Gastroesophageal sphincter (tissue), 4 donors: ENCODE data around the gene CACNA1E. TPM values are rescaled to one million over a fixed set of nuclear protein-coding genes. Genes with fewer than 3 reads are reported as not detected.

Experiments used
- ATAC-seq: fragments of 150-250 bp; one replicate; pipeline ENCODE4 v1.9.1; 2016; ENCODE audit warnings: mild to moderate bottlenecking, moderate library complexity
- H3K27ac ChIP-seq, 4 donors: fragments of 200-600 bp; sonication (generic) in 3 of 4; 1 replicate in 3 of 4; 2 replicates in 1 of 4; pipeline ENCODE4 v1.5.1; 2016 to 2019
- H3K27me3 ChIP-seq: fragments of 200-600 bp; sonication (generic); one replicate; pipeline ENCODE4 v1.5.1; 2019
- H3K36me3 ChIP-seq, 2 donors: fragments of 200-600 bp; sonication (generic); one replicate each; pipeline ENCODE4 v1.5.1; 2019; ENCODE audit warnings: control low read depth in 1 of 2
- H3K4me1 ChIP-seq, 3 donors: fragments of 200-600 bp; sonication (generic); 1 replicate in 2 of 3; 2 replicates in 1 of 3; pipeline ENCODE4 v1.5.1; 2016 to 2019; ENCODE audit warnings: control low read depth in 2 of 3
- H3K4me3 ChIP-seq, 2 donors: fragments of 200-600 bp; sonication (generic); one replicate each; pipeline ENCODE4 v1.5.1; 2019; ENCODE audit warnings: mild to moderate bottlenecking in 1 of 2, moderate library complexity in 1 of 2
- H3K9me3 ChIP-seq, 3 donors: fragments of 200-600 bp; sonication (generic); one replicate each; pipeline ENCODE4 v1.5.1; 2017 to 2019; ENCODE audit warnings: control low read depth in 2 of 3
- CTCF ChIP-seq, 4 experiments: fragments of 200-600 bp in 2 of 4; fragments of 450-650 bp in 2 of 4; sonication (generic) in 1 of 4; IDR thresholded peaks; one replicate each; pipeline ENCODE4 v1.5.1; 2017 to 2019; ENCODE audit warnings: antibody characterized with exemption in 4 of 4, mild to moderate bottlenecking in 2 of 4, moderate library complexity in 2 of 4
- EP300 ChIP-seq: sonication (generic); formaldehyde crosslinking; IDR thresholded peaks from one replicate; pipeline ENCODE4 v1.6.1; 2017; ENCODE audit warnings: antibody characterized with exemption, mild to moderate bottlenecking
- POLR2A ChIP-seq, 2 donors: fragments of 450-650 bp; IDR thresholded peaks; one replicate each; pipeline ENCODE4 v1.6.1; 2017; ENCODE audit warnings: antibody characterized with exemption in 2 of 2, mild to moderate bottlenecking in 2 of 2, moderate library complexity in 1 of 2
- POLR2AphosphoS5 ChIP-seq: sonication (generic); formaldehyde crosslinking; IDR thresholded peaks from one replicate; pipeline ENCODE4 v1.6.1; 2017; ENCODE audit warnings: antibody characterized with exemption
- WGBS, 2 donors: methylation state at CpG; one replicate each; pipeline ENCODE4 v1.1.5; 2018; ENCODE audit warnings: low coverage in 1 of 2; 5-methylcytosine and 5-hydroxymethylcytosine counted together
- total RNA-seq, 4 donors: library from RNA; depleted of rRNA; stranded (reverse); fragments of >200 nt; gene quantifications; one replicate each; pipeline ENCODE4 v1.1.0, GENCODE V29; 2016

Gene CACNA1E
- total RNA-seq, 4 donors from 2014 or later, result 0.13 to 0.23 (median 0.16) TPM

- 88 to 100% methylated on average over 3 to 4 of the region's 4 CpGs for WGBS, 2 donors
- no peaks in the 10 kb centered on the region for H3K27me3 ChIP-seq
Observed at GRCh38 chr1:181768930-181769280, 285.6 kb downstream of the CACNA1E start.

GRCh38 chr1:181769846-181770245 is 286.5 kb downstream of the CACNA1E start:
- Histone ChIP-seq H3K27ac (no peak overlapping the region), H3K36me3 (no peaks in the 10 kb centered on the region), H3K4me3 (no peak overlapping the region), H3K9me3 (no peaks in the 10 kb centered on the region), H3K27me3 (no peaks in the 10 kb centered on the region), H3K4me1 (no peaks in the 10 kb centered on the region)
- TF ChIP-seq EP300 (no peak), CTCF (IDR thresholded peaks at IDR 0.05) (no peak)
- no peak for ATAC-seq

More at GRCh38 chr1:181768930-181769280, 285.6 kb downstream of the CACNA1E start:
- ATAC-seq, result no peak
- H3K9me3 ChIP-seq, result no peaks in the 10 kb centered on the region
- no peaks in the 10 kb centered on the region for H3K36me3 ChIP-seq
- TF ChIP-seq EP300 (no peak), CTCF (IDR thresholded peaks at IDR 0.05) (no peak), POLR2A (IDR thresholded peaks at IDR 0.05) (no peak), POLR2AphosphoS5 (no peak)
- no peak overlapping the region for H3K27ac ChIP-seq
- H3K4me1 ChIP-seq, result no peaks in the 10 kb centered on the region
- H3K4me3 ChIP-seq, result no peak overlapping the region

DNA sequence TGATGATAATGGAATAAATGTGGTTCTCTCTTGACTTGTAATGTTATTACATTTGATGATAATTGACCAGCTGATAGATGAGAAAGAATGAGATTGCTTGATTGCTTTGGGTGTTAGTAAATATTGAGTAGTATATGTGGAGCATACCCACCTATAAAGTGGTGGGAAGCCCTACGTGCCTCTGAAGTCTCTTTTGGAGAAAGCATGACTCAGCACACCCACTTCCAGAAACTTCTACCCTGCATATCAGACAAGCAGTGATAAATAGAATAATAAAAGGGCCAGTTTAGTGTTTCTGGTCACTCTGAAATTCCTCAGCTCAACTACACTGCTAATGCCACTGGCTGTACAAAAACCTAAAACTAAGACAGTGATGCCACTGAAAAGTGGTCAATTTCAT is 289.4 kb downstream of the CACNA1E start:
- WGBS, 2 donors, result 9 to 50% methylated on average over 1 of the region's 1 CpG
- Histone ChIP-seq H3K27me3 (no peaks in the 10 kb centered on the region), H3K4me1 (no peaks in the 10 kb centered on the region), H3K4me3 (no peak overlapping the region), H3K9me3 (no peaks in the 10 kb centered on the region), H3K27ac (no peak overlapping the region), H3K36me3 (no peaks in the 10 kb centered on the region)
- TF ChIP-seq EP300, result no peak
- TF ChIP-seq POLR2AphosphoS5, result no peak
- no peak for TF ChIP-seq POLR2A (IDR thresholded peaks at IDR 0.05)
- no peak for TF ChIP-seq CTCF (IDR thresholded peaks at IDR 0.05)
- ATAC-seq, result no peak

GRCh38 chr1:181776044-181776443 is 292.7 kb downstream of the CACNA1E start:
- Histone ChIP-seq H3K27ac (no peak overlapping the region), H3K4me1 (no peaks in the 10 kb centered on the region), H3K9me3 (no peaks in the 10 kb centered on the region), H3K4me3 (no peak overlapping the region), H3K36me3 (no peaks in the 10 kb centered on the region), H3K27me3 (no peaks in the 10 kb centered on the region)
- ATAC-seq, result no peak
- 89 to 100% methylated on average over 2 to 4 of the region's 10 CpGs for WGBS, 2 donors
- TF ChIP-seq POLR2AphosphoS5, result no peak

- Histone ChIP-seq H3K27ac (no peak overlapping the region), H3K36me3 (no peaks in the 10 kb centered on the region), H3K4me3 (no peak overlapping the region), H3K9me3 (no peaks in the 10 kb centered on the region), H3K27me3 (no peaks in the 10 kb centered on the region), H3K4me1 (no peaks in the 10 kb centered on the region)
- no peak for ATAC-seq
- 100% methylated on average over 1 of the region's 2 CpGs; no CpG with 5 or more reads in 1 of the 2 donors for WGBS, 2 donors
- TF ChIP-seq POLR2AphosphoS5 (no peak), CTCF (IDR thresholded peaks at IDR 0.05) (no peak), EP300 (no peak), POLR2A (IDR thresholded peaks at IDR 0.05) (no peak)
Observed at GRCh38 chr1:181777286-181777685, 294.0 kb downstream of the CACNA1E start.

- no peaks in the 10 kb centered on the region for H3K9me3 ChIP-seq
- no peaks in the 10 kb centered on the region for H3K36me3 ChIP-seq
- no peaks in the 10 kb centered on the region for H3K27me3 ChIP-seq
- TF ChIP-seq POLR2A (IDR thresholded peaks at IDR 0.05) (no peak), EP300 (no peak), POLR2AphosphoS5 (no peak), CTCF (IDR thresholded peaks at IDR 0.05) (no peak)
- ATAC-seq, result no peak
- no peaks in the 10 kb centered on the region for H3K4me1 ChIP-seq
- H3K27ac ChIP-seq, result no peak overlapping the region
- WGBS, 2 donors, result 17 to 67% methylated on average over 1 of the region's 1 CpG
- no peak overlapping the region for H3K4me3 ChIP-seq
Observed at GRCh38 chr1:181777812-181778211, 294.5 kb downstream of the CACNA1E start.
